Measurements from ENCODE around the gene OR10K1. TPM values are rescaled to one million over a fixed set of nuclear protein-coding genes. Genes with fewer than 3 reads are reported as not detected.

OR10K1 gene
- total RNA-seq, 1 experiment from 2014 or later = not detected

DNA sequence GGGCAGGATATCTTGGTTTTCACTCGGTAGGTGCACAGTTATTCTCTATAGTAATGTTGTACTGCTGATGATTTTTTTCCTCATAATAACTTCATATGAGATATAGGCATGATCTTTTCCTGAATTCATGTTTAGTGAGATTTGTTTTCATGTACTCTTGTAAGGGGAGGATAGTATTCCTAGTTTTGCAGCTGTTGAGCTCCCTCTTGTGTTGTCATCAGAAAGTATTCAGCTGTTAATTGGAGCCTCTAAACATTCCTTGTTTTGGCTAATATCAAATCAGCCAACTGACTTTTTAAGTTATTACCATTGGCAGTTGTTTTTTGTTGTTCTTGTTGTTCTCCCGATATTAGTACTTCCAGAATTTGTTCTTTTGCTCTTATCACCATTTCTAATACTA is 34.7 kb downstream of the OR10K1 start:
- TF ChIP-seq, protein P1, sequence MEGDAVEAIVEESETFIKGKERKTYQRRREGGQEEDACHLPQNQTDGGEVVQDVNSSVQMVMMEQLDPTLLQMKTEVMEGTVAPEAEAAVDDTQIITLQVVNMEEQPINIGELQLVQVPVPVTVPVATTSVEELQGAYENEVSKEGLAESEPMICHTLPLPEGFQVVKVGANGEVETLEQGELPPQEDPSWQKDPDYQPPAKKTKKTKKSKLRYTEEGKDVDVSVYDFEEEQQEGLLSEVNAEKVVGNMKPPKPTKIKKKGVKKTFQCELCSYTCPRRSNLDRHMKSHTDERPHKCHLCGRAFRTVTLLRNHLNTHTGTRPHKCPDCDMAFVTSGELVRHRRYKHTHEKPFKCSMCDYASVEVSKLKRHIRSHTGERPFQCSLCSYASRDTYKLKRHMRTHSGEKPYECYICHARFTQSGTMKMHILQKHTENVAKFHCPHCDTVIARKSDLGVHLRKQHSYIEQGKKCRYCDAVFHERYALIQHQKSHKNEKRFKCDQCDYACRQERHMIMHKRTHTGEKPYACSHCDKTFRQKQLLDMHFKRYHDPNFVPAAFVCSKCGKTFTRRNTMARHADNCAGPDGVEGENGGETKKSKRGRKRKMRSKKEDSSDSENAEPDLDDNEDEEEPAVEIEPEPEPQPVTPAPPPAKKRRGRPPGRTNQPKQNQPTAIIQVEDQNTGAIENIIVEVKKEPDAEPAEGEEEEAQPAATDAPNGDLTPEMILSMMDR (IDR thresholded peaks at IDR 0.05; ENCODE audit: unreplicated experiment) = no peak
- Mint-ChIP-seq H3K9me3 (ENCODE audit: low read depth, unreplicated experiment) (no peaks in the 10 kb centered on the region), H3K27ac (ENCODE audit: unreplicated experiment) (no peak overlapping the region), H3K27me3 (ENCODE audit: unreplicated experiment) (peaks cover 15% of the 10 kb centered on the region), H3K4me1 (ENCODE audit: low read depth, unreplicated experiment) (no peaks in the 10 kb centered on the region), H3K36me3 (ENCODE audit: insufficient read depth, unreplicated experiment) (no peaks in the 10 kb centered on the region), H3K4me3 (ENCODE audit: low read depth, unreplicated experiment) (no peak overlapping the region)
- intact Hi-C loops (cut with micrococcal nuclease; ENCODE audit: unreplicated experiment) = loop anchor here (5.0 kb wide), 1 partner anchor 249 kb away; no protein-coding TSS in a partner anchor
- no peak for DNase-seq
- CTCF ChIA-PET = interaction anchor here (1.5 kb wide), 1 partner anchor 293 kb away, joined by 11 read pairs; no protein-coding TSS in a partner anchor
- BruUV-seq (replicated peaks) = no TSS peak

DNA sequence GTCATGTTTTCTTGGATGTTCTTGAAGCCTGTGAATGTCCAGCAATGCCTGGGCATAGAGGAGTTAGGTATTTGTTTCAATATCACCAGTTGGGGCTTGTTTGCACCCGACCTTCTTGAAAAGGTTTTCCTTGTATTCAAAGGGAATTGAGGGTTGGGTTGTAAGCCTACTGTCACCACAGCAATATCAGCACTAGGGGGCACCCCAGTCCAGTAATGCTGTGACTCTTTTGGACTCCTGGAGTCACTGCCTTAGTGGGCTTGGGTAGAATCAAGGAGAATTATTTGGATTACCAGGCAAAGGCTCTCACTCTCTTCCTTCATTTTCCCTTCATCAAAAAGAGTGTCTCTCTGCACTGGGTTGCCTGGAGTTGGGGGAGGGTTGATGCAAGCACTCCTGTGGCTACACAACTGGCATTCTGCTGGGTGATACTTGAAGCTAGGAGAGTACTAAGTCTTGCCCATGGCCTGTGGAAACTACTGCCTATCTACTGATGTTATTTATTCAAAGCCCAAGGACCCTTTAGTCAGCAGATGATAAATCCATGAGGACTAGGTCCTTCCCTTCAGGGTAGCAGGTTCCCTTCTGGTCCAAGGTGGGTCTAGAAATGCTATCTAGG is 44.8 kb downstream of the OR10K1 start:
- CTCF ChIA-PET = interaction anchor here (0.6 kb wide), 1 partner anchor 550 kb away, joined by 4 read pairs; no protein-coding TSS in a partner anchor
- intact Hi-C loops (cut with micrococcal nuclease; ENCODE audit: unreplicated experiment) = loop anchor here (2.0 kb wide), 2 partner anchors 492 to 566 kb away; no protein-coding TSS in a partner anchor

DNA sequence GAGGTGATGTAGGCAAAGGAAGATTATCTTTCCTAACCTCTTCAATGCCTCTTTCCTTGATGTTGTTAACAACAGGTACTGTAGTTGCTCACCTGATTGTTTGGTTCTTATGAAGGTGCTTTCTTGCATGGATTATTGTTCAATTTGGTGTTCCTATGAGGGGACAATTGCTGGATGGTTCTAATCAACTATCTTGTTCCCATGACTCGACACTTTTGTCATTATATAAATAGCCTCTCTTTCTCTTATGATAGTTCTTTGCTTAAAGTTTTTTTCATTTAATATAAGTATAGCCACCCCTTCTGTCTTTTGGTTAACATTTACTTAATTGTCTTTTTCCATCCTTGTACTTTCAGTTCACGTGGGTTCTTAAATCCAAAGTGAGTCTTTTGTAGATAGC is 45.9 kb downstream of the OR10K1 start:
- no peaks in the 10 kb centered on the region for H3K4me1 Mint-ChIP-seq (ENCODE audit: low read depth, unreplicated experiment)
- H3K9me3 Mint-ChIP-seq (ENCODE audit: low read depth, unreplicated experiment) = no peaks in the 10 kb centered on the region
- no peak overlapping the region for H3K27ac Mint-ChIP-seq (ENCODE audit: unreplicated experiment)
- H3K36me3 Mint-ChIP-seq (ENCODE audit: insufficient read depth, unreplicated experiment) = no peaks in the 10 kb centered on the region
- H3K4me3 Mint-ChIP-seq (ENCODE audit: low read depth, unreplicated experiment) = no peak overlapping the region
- intact Hi-C loops (cut with micrococcal nuclease; ENCODE audit: unreplicated experiment) = loop anchor here (2.0 kb wide), 2 partner anchors 491 to 565 kb away; no protein-coding TSS in a partner anchor
- H3K27me3 Mint-ChIP-seq (ENCODE audit: unreplicated experiment) = peaks cover 29% of the 10 kb centered on the region
- CTCF ChIA-PET = no interaction called here
- no TSS peak for BruUV-seq (replicated peaks)
- DNase-seq = no peak
- TF ChIP-seq, protein P1 (IDR thresholded peaks at IDR 0.05; ENCODE audit: unreplicated experiment) = no peak

More for the DNA sequence above, 44.8 kb downstream of the OR10K1 start:
- peaks cover 29% of the 10 kb centered on the region for H3K27me3 Mint-ChIP-seq (ENCODE audit: unreplicated experiment)
- TF ChIP-seq, protein P1 (IDR thresholded peaks at IDR 0.05; ENCODE audit: unreplicated experiment) = peak; percentile 50
- no TSS peak for BruUV-seq (replicated peaks)
- no peak overlapping the region for H3K27ac Mint-ChIP-seq (ENCODE audit: unreplicated experiment)
- H3K36me3 Mint-ChIP-seq (ENCODE audit: insufficient read depth, unreplicated experiment) = no peaks in the 10 kb centered on the region
- no peak overlapping the region for H3K4me3 Mint-ChIP-seq (ENCODE audit: low read depth, unreplicated experiment)
- no peaks in the 10 kb centered on the region for H3K9me3 Mint-ChIP-seq (ENCODE audit: low read depth, unreplicated experiment)
- no peaks in the 10 kb centered on the region for H3K4me1 Mint-ChIP-seq (ENCODE audit: low read depth, unreplicated experiment)
- peak; percentile 66 for DNase-seq

DNA sequence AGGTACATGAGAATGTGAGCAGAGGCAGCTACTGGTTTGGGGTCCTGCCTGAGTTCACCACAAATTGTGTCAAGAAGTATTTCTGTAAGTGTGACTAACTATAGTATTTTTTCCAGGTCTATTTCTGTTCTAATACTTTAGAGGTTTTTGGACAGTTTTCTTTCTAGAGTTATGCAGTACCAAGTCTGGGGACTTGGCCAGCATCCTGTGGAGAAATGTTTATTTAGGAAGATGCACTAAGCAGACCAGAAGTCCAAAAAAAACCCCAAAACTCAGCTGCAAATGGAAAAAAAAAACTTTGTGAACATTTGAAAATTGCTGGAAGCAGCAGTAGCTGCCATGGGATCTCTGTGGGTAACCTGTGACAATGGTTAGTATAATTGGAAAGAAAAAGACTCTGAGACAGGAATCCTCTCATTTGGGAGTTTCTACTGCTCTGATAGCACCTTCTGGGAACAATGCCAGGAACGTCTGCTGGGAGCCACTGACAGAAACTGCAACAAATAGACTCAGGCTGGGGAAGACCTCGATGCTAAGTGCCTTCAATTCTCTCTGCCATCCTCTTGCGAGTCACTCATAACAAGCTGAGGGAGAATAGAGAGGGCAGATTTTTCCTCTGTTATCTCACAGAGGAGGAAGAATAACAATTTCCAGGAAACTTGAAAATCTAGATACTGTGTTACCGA is 48.0 kb downstream of the OR10K1 start:
- no peak overlapping the region for H3K27ac Mint-ChIP-seq (ENCODE audit: unreplicated experiment)
- CTCF ChIA-PET = no interaction called here
- no peak for DNase-seq
- intact Hi-C loops (cut with micrococcal nuclease; ENCODE audit: unreplicated experiment) = no loop called here
- H3K27me3 Mint-ChIP-seq (ENCODE audit: unreplicated experiment) = peaks cover 34% of the 10 kb centered on the region
- H3K4me3 Mint-ChIP-seq (ENCODE audit: low read depth, unreplicated experiment) = no peak overlapping the region
- no peaks in the 10 kb centered on the region for H3K36me3 Mint-ChIP-seq (ENCODE audit: insufficient read depth, unreplicated experiment)
- BruUV-seq (replicated peaks) = no TSS peak
- H3K9me3 Mint-ChIP-seq (ENCODE audit: low read depth, unreplicated experiment) = no peaks in the 10 kb centered on the region
- TF ChIP-seq, protein P1 (IDR thresholded peaks at IDR 0.05; ENCODE audit: unreplicated experiment) = no peak
- no peaks in the 10 kb centered on the region for H3K4me1 Mint-ChIP-seq (ENCODE audit: low read depth, unreplicated experiment)
